CD14-positive monocyte (primary cell): Measurements from ENCODE around the gene SELPLG. TPM values are rescaled to one million over a fixed set of nuclear protein-coding genes. Genes with fewer than 3 reads are reported as not detected.
A peak's percentile ranks its signal among the peaks of the same experiment; 100 is the strongest.

Experiments
- DNase-seq, 3 donors: peaks; one replicate each; pipeline ENCODE4 v3.0.0-alpha.2; 2011 to 2022
- H2AFZ ChIP-seq: 2 replicates; pipeline ENCODE4 v1.6.0; 2012; ENCODE audit warnings: mild to moderate bottlenecking, low read depth, low read length, inconsistent platforms; ENCODE audit not compliant: insufficient read depth, poor library complexity, severe bottlenecking
- H3K27ac ChIP-seq, 2 donors: 1 replicate in 1 of 2; 2 replicates in 1 of 2; pipeline ENCODE4 v1.5.1; 2012 to 2013; ENCODE audit warnings: low read length in 2 of 2, control low read depth in 1 of 2, inconsistent platforms in 1 of 2, low read depth in 1 of 2, mild to moderate bottlenecking in 1 of 2
- H3K27me3 ChIP-seq, 2 donors: one replicate each; pipeline versions ENCODE4 v1.6.0 to v1.6.1; 2011 to 2013; ENCODE audit warnings: low read length in 2 of 2; ENCODE audit not compliant: control insufficient read depth in 2 of 2, insufficient read depth in 2 of 2
- H3K36me3 ChIP-seq, 2 donors: replicated peaks in 1 of 2; 1 replicate in 1 of 2; 2 replicates in 1 of 2; pipeline versions ENCODE4 v1.5.1 to v1.6.1; 2012 to 2013; ENCODE audit warnings: low read length in 2 of 2, control low read depth in 1 of 2, inconsistent platforms in 1 of 2, mild to moderate bottlenecking in 1 of 2; ENCODE audit not compliant: insufficient read depth in 2 of 2, control insufficient read depth in 1 of 2
- H3K4me1 ChIP-seq, 2 donors: 1 replicate in 1 of 2; 2 replicates in 1 of 2; pipeline versions ENCODE4 v1.5.1 to v1.6.1; 2012 to 2013; ENCODE audit warnings: low read length in 2 of 2, control low read depth in 1 of 2, inconsistent platforms in 1 of 2, mild to moderate bottlenecking in 1 of 2, moderate library complexity in 1 of 2; ENCODE audit not compliant: insufficient read depth in 2 of 2, control insufficient read depth in 1 of 2
- H3K4me2 ChIP-seq: replicated peaks from 2 replicates; pipeline ENCODE3; 2012; ENCODE audit warnings: low read length, moderate library complexity, mild to moderate bottlenecking; ENCODE audit not compliant: poor library complexity, severe bottlenecking; ENCODE audit errors: extremely low read depth
- H3K4me3 ChIP-seq, 3 experiments: fragments of 200-600 bp in 1 of 3; sonication (generic) in 1 of 3; replicated peaks in 1 of 3; 1 replicate in 2 of 3; 2 replicates in 1 of 3; pipeline ENCODE4 v1.5.1; 2011 to 2013; ENCODE audit warnings: low read length in 3 of 3, mild to moderate bottlenecking in 3 of 3, control low read depth in 2 of 3, low read depth in 2 of 3, inconsistent platforms in 1 of 3, moderate library complexity in 1 of 3
- H3K79me2 ChIP-seq: 2 replicates; pipeline ENCODE4 v1.6.0; 2012; ENCODE audit warnings: mild to moderate bottlenecking, control low read depth, inconsistent platforms, low read length, moderate library complexity; ENCODE audit not compliant: insufficient read depth
- H3K9ac ChIP-seq: 2 replicates; pipeline ENCODE4 v1.6.0; 2017; ENCODE audit warnings: low read length, mild to moderate bottlenecking; ENCODE audit not compliant: insufficient read depth, poor library complexity, severe bottlenecking
- H3K9me3 ChIP-seq, 2 donors: replicated peaks in 1 of 2; 1 replicate in 1 of 2; 2 replicates in 1 of 2; pipeline versions ENCODE4 v1.5.1 to v1.6.1; 2012 to 2013; ENCODE audit warnings: low read length in 2 of 2, control low read depth in 1 of 2; ENCODE audit not compliant: control insufficient read depth in 1 of 2, insufficient read depth in 1 of 2
- H4K20me1 ChIP-seq: 2 replicates; pipeline ENCODE4 v1.6.0; 2012; ENCODE audit warnings: mild to moderate bottlenecking, low read length, control low read depth, moderate library complexity; ENCODE audit not compliant: insufficient read depth
- H3K27ac Mint-ChIP-seq, 7 donors: one replicate each; pipeline ENCODE4 v1.8.0; 2020; ENCODE audit warnings: mild to moderate bottlenecking in 7 of 7, mixed read lengths in 7 of 7, moderate library complexity in 6 of 7, inconsistent platforms in 2 of 7
- H3K27me3 Mint-ChIP-seq, 3 donors: one replicate each; pipeline ENCODE4 v1.8.0; 2021 to 2022; ENCODE audit warnings: low read depth in 3 of 3, mild to moderate bottlenecking in 3 of 3, mixed read lengths in 3 of 3, moderate library complexity in 3 of 3, inconsistent platforms in 1 of 3
- H3K36me3 Mint-ChIP-seq, 2 donors: one replicate each; pipeline ENCODE4 v1.8.0; 2020; ENCODE audit warnings: mixed read lengths in 2 of 2, inconsistent platforms in 1 of 2, mild to moderate bottlenecking in 1 of 2
- H3K4me1 Mint-ChIP-seq: one replicate; pipeline ENCODE4 v1.8.0; 2020; ENCODE audit warnings: mild to moderate bottlenecking, mixed read lengths
- H3K4me3 Mint-ChIP-seq, 2 donors: one replicate each; pipeline ENCODE4 v1.8.0; 2020; ENCODE audit warnings: mild to moderate bottlenecking in 2 of 2, mixed read lengths in 2 of 2, moderate library complexity in 1 of 2
- H3K9me3 Mint-ChIP-seq, 7 donors: one replicate each; pipeline ENCODE4 v1.8.0; 2020 to 2022; ENCODE audit warnings: mixed read lengths in 7 of 7, mild to moderate bottlenecking in 6 of 7, moderate library complexity in 6 of 7, inconsistent platforms in 2 of 7
- WGBS: methylation state at CpG from one replicate; pipeline ENCODE4 v1.1.5; 2013; ENCODE audit warnings: missing lambda C conversion rate; ENCODE audit not compliant: insufficient coverage; 5-methylcytosine and 5-hydroxymethylcytosine counted together
- intact Hi-C, 2 donors: fragments of 100-400 bp; cut with micrococcal nuclease; formaldehyde crosslinking; loops; one replicate each; pipeline versions ENCODE4 v1.15.0 to v1.15.1; 2023
- polyA plus RNA-seq, 3 donors: library from polyadenylated mRNA; depleted of rRNA in 1 of 3; unstranded in 2 of 3; stranded (reverse) in 1 of 3; fragments of 300-500 nt in 2 of 3; fragments of >200 nt in 1 of 3; fragmentation: Illumina TruSeq in 2 of 3; gene quantifications; 1 replicate in 2 of 3; 2 replicates in 1 of 3; pipeline ENCODE4 v1.2.3, GENCODE V29; 2012 to 2021
- TF ChIP-seq, protein P1 (sequence below): fragments of 200-600 bp; IDR thresholded peaks from one replicate; pipeline ENCODE4 v1.8.0; 2022; ENCODE audit warnings: antibody characterized with exemption, mild to moderate bottlenecking

SELPLG gene
- polyA plus RNA-seq, 3 donors = 193 to 349 (median 247) TPM

DNA sequence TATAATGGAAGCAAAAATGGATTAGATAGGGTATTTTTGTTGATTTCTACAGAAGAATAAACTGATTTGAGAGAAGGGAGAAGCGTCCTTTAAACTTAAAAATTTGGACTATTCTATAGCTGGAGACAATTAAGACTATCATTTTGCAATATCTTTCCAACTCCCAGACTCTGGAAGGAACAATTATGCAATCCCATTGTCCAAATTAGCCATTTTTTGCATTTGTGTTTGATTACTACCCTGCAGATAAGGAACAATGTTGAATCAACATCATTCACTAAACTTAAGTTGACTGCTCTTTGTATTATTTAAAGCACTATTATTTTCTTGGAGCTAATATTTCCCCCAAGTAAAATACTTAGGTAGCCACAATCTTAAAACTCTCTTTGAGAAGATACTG is 34.8 kb upstream of the SELPLG start:
- intact Hi-C loops = loop anchor here (5.0 to 10.0 kb wide), 4 partner anchors 34 to 286 kb away; partner anchors contain the start of gene CORO1C (in 1 of the 2)
- Histone ChIP-seq H3K9me3 (no peaks in the 10 kb centered on the region), H3K36me3 (peaks cover 13 to 18% of the 10 kb centered on the region in 2 donors), H3K27me3 (no peaks in the 10 kb centered on the region), H2AFZ (no peak overlapping the region), H3K79me2 (peaks cover 86% of the 10 kb centered on the region), H3K4me2 (no peak overlapping the region), H3K4me1 (peaks cover 51 to 54% of the 10 kb centered on the region in 2 donors), H3K27ac (peak overlapping the region in 1 of 2 donors; percentile 95), H3K4me3 (no peak overlapping the region), H4K20me1 (peaks cover 33% of the 10 kb centered on the region), H3K9ac (no peak overlapping the region)
- H3K4me1 Mint-ChIP-seq = peaks cover 51% of the 10 kb centered on the region
- H3K27ac Mint-ChIP-seq = peak overlapping the region; percentile 57 to 99 (median 99)
- H3K4me3 Mint-ChIP-seq = no peak overlapping the region
- peaks cover 50 to 53% of the 10 kb centered on the region in 2 donors for H3K36me3 Mint-ChIP-seq
- no peaks in the 10 kb centered on the region for H3K27me3 Mint-ChIP-seq
- DNase-seq = no peak
- no CpG with 5 or more reads among the region's 1 CpG for WGBS
- H3K9me3 Mint-ChIP-seq = peaks cover 0 to 3% (median 0%) of the 10 kb centered on the region in 7 donors
- TF ChIP-seq, protein P1, sequence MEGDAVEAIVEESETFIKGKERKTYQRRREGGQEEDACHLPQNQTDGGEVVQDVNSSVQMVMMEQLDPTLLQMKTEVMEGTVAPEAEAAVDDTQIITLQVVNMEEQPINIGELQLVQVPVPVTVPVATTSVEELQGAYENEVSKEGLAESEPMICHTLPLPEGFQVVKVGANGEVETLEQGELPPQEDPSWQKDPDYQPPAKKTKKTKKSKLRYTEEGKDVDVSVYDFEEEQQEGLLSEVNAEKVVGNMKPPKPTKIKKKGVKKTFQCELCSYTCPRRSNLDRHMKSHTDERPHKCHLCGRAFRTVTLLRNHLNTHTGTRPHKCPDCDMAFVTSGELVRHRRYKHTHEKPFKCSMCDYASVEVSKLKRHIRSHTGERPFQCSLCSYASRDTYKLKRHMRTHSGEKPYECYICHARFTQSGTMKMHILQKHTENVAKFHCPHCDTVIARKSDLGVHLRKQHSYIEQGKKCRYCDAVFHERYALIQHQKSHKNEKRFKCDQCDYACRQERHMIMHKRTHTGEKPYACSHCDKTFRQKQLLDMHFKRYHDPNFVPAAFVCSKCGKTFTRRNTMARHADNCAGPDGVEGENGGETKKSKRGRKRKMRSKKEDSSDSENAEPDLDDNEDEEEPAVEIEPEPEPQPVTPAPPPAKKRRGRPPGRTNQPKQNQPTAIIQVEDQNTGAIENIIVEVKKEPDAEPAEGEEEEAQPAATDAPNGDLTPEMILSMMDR = no peak

DNA sequence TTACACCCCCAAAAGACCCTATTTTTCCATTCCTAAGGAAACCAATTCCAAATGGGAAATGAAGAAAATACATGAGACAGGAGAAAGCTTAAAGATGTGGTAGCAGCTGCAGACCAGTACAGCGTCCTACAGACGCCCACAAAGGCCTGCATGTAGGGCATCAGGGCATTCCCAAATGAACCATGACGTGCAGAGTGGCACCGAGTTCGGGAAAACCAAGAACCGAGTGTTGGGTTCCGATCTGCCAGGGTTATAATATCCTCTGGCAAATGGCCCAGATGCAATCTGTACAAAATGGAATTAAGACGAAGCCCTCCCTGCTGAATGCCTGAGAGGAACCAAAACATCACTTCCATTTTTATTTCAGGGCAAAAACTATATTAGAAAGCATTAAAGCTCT is 34.4 kb upstream of the SELPLG start:
- H3K27me3 ChIP-seq = no peaks in the 10 kb centered on the region

More for the DNA sequence above, 34.4 kb upstream of the SELPLG start:
- intact Hi-C loops = loop anchor here (5.0 to 10.0 kb wide), 4 partner anchors 34 to 287 kb away; partner anchors contain the start of gene CORO1C (in 1 of the 2)
- no peak for DNase-seq
- Mint-ChIP-seq H3K27ac (peak overlapping the region; percentile 89 to 99 (median 99)), H3K36me3 (peaks cover 45 to 53% of the 10 kb centered on the region in 2 donors), H3K4me3 (no peak overlapping the region), H3K4me1 (peaks cover 56% of the 10 kb centered on the region), H3K9me3 (peaks cover 0 to 3% (median 0%) of the 10 kb centered on the region in 7 donors), H3K27me3 (no peaks in the 10 kb centered on the region)
- H3K27ac ChIP-seq = peak overlapping the region; percentile 38 to 95
- H3K36me3 ChIP-seq = peaks cover 8 to 14% of the 10 kb centered on the region in 2 donors
- TF ChIP-seq, protein P1 = no peak
- H3K79me2 ChIP-seq = peaks cover 86% of the 10 kb centered on the region
- H3K9ac ChIP-seq = peak overlapping the region; percentile 45
- 92% methylated on average over 6 of the region's 8 CpGs for WGBS
- H3K9me3 ChIP-seq = no peaks in the 10 kb centered on the region
- no peak overlapping the region for H3K4me3 ChIP-seq
- no peak overlapping the region for H2AFZ ChIP-seq
- peaks cover 28% of the 10 kb centered on the region for H4K20me1 ChIP-seq
- peaks cover 54 to 59% of the 10 kb centered on the region in 2 donors for H3K4me1 ChIP-seq
- peak overlapping the region; percentile 15 for H3K4me2 ChIP-seq
